C4-2B (cell line): ENCODE measurements around the gene VWC2L.

Experiments
- ZFX ChIP-seq: fragments of 450-650 bp; IDR thresholded peaks from 2 replicates; pipeline ENCODE4 v1.6.1; 2017
- TF ChIP-seq, protein P1 (sequence below): fragments of 450-650 bp; conservative IDR thresholded peaks from 2 replicates; pipeline ENCODE4 v1.5.1; 2017; ENCODE audit warnings: mild to moderate bottlenecking

DNA sequence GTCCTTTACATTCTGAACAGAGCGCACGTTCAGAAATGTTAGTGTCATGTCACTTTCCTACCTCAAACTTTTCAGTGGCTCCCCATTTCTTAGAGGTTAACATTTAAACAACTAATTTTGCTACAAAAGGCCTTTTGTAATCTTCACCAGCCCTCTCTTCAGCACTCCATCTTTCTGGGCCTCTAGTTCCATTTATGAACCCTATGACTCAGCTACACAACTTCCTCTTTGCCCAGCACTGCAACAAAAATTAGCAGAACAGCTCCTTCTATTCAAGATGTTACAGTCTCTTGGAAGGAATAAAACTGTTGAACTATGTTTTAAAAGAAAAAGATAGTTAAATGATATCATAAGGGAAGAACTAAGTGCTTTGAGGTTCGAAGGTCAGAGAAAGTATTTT is 139.9 kb downstream of the VWC2L start:
- TF ChIP-seq, protein P1, sequence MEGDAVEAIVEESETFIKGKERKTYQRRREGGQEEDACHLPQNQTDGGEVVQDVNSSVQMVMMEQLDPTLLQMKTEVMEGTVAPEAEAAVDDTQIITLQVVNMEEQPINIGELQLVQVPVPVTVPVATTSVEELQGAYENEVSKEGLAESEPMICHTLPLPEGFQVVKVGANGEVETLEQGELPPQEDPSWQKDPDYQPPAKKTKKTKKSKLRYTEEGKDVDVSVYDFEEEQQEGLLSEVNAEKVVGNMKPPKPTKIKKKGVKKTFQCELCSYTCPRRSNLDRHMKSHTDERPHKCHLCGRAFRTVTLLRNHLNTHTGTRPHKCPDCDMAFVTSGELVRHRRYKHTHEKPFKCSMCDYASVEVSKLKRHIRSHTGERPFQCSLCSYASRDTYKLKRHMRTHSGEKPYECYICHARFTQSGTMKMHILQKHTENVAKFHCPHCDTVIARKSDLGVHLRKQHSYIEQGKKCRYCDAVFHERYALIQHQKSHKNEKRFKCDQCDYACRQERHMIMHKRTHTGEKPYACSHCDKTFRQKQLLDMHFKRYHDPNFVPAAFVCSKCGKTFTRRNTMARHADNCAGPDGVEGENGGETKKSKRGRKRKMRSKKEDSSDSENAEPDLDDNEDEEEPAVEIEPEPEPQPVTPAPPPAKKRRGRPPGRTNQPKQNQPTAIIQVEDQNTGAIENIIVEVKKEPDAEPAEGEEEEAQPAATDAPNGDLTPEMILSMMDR = no peak
- no peak for TF ChIP-seq ZFX
